GM18511 (cell line): ENCODE data around the gene SNX4.

Experiments used
- ATAC-seq: cut with Tn5 transposase; IDR thresholded peaks from one replicate; pipeline ENCODE4 v1.9.1; 2021; ENCODE audit warnings: mild to moderate bottlenecking, moderate library complexity; ENCODE audit not compliant: unreplicated experiment

The SNX4 gene

DNA sequence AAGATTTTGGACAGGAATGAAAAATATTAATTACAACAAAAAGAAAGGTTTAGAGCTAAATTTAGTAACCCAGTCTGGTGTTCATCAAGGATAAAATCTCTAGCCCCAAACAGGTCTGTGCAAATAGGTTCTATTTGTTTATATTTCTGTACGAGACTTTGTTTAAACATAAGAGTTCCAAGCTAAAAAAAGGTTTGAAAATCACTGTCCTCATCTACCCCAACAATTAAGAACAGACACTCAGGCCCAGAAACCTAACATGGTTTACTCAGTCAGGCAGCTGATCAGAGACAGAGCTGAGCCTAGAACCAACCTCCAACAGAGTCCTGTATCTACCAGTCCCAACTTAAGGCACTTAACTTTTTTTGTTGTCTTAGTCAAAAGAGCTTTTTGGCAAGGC, 49.3 kb downstream of the SNX4 start:
- no peak for ATAC-seq

DNA sequence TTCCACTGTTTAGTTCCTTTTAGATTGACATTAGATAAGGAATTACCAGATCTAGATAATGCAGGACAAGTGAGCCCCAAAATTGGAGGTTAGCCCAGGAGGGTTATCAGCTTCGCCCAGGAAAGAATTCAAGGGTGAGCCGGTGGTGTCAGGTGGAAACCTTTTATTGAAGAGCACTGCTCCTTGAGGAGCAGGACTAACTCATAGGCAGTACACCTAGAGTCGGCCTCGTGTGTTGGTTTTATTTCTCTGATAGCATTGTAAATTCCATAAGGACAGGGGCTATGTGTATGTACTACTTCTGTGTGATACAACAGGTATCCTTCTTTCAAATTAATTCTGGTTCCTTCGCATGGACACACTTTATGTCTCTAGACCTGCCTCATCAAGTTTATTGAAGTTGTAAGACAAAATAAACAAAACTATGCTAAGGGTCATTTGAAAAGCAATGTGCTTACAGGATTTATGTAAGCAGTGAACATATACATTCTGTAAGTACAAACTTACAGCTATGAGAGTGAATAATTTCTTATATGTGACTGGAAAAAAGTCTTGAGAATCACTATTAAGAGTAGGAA, 57.2 kb downstream of the SNX4 start:
- no peak for ATAC-seq

DNA sequence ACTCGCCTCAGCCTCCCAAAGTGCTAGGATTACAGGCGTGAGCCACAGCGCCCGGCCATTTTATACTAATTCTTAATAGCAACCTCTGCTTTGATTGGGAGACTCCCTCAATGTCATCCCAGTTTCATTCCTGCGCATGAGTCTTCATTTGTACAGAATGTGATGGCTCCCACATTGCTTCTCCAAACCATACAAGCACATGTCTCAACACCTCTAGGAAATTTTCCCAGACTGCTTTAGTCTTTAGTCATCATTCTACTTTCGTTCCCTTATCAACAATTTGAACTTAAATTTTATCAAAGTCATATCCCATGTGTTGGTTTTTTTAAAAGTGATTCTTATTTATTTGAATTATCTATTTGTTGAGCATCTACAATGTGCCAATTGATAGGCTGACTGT, 58.1 kb downstream of the SNX4 start:
- no peak for ATAC-seq

DNA sequence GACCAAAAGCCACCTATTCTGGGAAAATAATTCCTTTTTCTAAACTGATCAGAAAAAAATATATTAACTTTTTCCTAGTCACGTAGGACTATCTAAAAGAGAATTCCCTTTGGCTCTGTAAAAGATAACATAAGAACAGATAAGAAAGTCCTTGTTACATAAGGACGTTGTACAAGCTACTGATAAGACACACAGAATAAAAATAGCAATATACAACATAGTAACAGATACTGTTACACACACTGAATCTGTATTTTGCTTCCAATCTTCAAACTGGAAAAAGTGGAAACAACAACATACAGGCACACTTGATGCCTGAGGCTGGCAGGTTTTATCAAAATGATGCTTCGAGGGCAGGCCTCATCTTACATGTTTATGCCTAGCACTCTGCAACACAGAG, 59.8 kb downstream of the SNX4 start:
- no peak for ATAC-seq

DNA sequence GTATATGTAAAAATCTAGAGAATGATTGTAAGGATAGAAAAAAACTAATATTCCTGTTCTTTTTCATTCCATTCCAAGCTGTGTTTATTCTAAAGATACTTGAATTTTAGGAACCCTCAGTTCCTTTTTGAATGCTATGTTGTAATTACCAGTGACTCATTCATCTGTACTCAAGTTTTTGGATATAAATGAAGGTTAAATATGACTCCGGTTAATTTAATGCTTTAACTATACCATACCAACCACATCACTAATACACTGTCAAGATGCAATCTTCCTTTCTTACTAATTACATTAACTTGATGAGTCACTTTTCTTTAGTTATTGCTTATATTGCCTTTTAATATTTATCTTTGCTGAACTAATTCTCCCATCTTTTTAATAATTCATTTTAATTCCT, 76.1 kb downstream of the SNX4 start:
- ATAC-seq, result no peak

DNA sequence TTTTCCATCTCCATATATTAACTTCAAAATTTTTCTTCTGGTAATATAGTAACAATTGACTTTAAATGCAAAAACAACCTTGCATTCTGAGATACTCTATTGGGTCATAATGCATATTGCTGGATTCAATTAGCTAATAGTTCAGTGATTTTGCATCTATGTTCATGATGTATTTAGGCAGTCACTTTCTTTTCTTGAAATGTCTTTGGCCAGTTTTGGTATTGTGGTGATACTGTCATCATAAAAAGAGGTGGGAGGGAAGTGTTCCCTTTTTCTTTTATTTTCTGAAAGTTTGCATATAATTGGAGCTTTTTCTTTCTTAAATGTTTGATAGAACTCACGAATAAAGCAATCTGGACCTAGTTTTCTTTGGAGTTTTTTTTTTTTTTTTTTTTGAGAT, 77.5 kb downstream of the SNX4 start:
- no peak for ATAC-seq

- ATAC-seq, result no peak
Observed at GRCh38 chr3:125440970-125441369, 79.0 kb downstream of the SNX4 start.

GRCh38 chr3:125440559-125440955, 79.4 kb downstream of the SNX4 start:
- no peak for ATAC-seq

DNA sequence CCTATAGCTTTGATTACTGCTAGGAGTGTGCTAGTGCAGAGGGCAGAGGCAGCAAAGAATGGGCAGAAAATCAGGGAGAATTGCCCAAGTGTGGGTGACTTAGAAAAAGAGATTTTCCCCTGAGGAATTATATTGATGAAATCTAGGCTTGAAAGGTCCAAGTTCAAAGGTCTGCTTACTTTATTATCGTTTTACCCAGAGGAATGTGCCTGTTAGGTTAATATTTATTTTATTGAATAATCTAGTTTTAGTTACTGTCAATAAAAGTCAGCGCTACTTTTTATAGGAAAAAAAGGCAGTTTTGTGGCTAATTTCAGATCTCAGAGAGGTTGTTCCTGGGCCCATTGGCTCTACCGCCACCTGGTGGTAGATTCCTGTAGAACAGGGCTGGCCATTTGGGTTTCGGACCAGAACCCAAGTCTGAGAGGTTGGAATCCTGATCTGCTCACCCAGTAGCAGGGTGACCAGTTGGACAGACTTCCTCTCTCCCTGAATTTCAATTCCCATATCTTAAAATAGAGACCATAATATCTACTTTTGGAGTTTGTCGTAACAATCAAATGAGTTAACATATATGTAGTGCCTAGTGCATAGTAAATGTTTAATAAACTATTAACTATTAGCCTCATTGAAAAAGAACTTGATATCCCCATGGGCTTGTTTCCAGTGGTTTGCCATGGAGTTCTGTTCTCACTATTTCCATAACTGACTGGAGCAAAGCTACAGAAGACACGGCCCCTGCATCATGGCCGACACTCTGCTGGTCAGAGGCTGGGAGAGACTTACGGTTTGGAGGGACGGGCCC, 82.2 kb downstream of the SNX4 start:
- ATAC-seq, result no peak

DNA sequence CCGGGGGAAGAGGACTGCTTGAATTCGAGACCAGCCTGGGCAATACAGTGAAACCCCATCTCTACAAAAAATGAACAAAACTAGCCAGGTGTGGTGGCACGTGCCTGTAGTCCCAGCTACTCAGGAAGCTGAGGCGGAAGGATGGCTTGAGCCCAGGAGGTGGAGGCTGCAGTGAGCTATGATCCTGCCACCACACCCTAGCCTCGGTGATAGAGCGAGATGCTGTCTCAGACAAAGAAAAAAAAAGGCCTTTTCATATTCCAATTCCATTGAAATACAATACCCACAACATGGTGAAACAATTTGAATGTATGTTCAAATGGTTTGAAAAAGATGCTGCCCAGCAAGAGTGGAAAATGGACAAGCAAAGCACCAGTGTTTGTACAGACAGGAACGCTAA, 83.1 kb downstream of the SNX4 start:
- no peak for ATAC-seq

DNA sequence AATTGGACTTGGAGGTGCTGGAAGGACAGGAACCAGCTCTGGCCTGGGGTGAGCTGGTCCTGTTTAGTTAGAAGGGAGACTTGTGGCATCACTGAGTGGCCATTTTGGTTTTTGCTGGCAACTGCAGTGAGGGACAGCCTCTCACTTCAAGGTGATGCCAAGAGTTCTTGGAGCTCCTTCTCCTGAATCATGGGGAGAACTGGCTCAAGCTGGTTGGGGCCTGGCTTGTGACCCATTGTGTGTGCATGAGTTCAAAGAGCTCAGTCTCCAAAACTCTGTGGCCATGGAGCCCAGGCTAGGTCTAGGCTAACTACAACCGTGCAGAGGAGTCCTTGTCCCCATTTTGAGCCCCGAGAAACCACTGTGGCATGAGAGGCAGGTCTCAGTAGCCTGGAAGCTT, 84.8 kb downstream of the SNX4 start:
- ATAC-seq, result no peak

- ATAC-seq, result no peak
Observed at GRCh38 chr3:125434582-125435011, 85.4 kb downstream of the SNX4 start.

GRCh38 chr3:125433611-125434041, 86.4 kb downstream of the SNX4 start:
- ATAC-seq, result no peak

GRCh38 chr3:125433091-125433534, 86.9 kb downstream of the SNX4 start:
- ATAC-seq, result no peak

- ATAC-seq, result no peak
Observed at GRCh38 chr3:125431912-125432790, 87.9 kb downstream of the SNX4 start.

DNA sequence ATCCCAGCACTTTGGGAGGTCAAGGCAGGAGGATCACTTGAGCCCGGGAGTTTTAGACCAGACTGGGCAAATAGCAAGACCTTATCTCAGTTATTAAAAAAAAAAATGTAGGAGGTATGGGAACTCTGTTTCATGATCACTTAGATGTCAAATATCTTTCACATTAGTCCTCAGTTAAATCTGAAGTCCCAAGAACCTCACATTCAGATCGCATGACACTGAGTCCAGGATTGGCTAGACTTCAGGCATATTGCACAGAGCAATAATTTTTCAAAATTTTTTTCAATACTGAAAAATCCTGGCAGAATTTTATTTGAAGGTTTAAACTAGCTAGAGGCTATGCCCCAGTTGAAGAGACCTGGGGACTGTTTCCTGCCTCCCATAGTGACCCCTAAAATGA, 88.6 kb downstream of the SNX4 start:
- ATAC-seq, result no peak

DNA sequence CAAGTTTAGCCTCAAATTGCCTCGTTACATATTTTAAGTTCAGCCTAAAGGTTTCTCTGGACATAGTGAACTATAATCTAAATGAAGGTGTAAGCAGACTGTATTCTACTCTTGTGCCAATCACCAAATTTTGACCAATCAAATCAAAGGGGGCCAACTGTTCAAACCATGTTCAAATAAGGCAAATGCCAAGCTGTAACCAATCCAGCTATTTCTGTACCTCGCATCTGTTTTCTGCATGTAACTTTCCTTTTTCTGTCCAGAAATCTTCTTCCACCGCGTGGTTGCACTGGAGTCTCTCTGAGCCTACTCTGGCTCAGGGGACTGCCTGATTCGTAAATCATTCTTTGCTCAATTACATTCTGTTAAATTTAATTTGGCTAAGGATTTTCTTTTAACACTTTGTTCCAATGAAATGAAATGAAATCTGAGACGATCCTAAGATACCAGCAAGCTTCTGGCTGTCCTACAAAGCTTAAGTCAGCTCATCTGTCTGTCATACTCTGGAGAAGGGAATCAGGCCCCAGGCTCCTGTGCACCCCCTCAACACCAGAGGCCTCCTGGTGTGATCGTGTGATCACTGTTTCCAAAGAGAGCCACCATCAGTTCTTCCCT, 91.7 kb downstream of the SNX4 start:
- no peak for ATAC-seq

- ATAC-seq, result no peak
Observed at GRCh38 chr3:125418306-125418705, 101.7 kb downstream of the SNX4 start.

- ATAC-seq, result no peak
Observed at GRCh38 chr3:125416235-125416634, 103.8 kb downstream of the SNX4 start.

GRCh38 chr3:125414669-125415068, 105.3 kb downstream of the SNX4 start:
- ATAC-seq, result no peak

GRCh38 chr3:125410922-125411321, 109.1 kb downstream of the SNX4 start:
- ATAC-seq, result no peak
